NCI-H82 treated with DMSO at 0.1 percent for 48 hours (cell line): ENCODE results near the gene DSCAML1.

ENCODE experiments used
- DNase-seq: peaks from one replicate; lab custom pipeline; 2025; ENCODE audit not compliant: unreplicated experiment; lab: John Stamatoyannopoulos, UW

Gene DSCAML1

DNA sequence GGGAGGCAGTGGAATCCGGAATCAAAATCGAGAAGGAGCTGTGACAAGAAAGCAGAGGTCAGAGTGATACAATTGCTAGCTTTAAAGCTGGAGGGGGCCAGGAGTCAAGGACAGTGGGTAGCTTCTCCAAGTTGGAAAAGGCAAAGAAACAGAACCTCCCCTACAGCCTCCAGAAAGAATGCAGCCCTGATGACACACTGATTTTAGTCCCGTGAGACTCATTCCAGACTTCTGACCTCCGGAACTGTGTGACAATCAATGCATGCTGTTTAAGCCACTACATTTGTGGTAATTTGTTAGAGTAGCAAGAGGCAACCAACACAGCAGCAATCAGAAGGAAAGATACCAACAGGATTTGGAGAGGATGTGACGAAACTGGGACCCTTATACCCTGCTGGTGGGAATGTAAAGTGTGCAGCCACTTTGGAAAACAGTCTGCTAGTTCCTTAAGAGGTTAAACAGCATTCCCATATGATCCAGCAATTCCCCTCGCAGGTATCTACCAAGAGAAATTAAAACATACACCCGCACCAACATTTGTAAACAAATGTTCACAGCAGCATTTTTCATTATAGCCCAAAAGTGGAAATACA is 66.7 kb downstream of the DSCAML1 start:
- DNase-seq, result no peak

DNA sequence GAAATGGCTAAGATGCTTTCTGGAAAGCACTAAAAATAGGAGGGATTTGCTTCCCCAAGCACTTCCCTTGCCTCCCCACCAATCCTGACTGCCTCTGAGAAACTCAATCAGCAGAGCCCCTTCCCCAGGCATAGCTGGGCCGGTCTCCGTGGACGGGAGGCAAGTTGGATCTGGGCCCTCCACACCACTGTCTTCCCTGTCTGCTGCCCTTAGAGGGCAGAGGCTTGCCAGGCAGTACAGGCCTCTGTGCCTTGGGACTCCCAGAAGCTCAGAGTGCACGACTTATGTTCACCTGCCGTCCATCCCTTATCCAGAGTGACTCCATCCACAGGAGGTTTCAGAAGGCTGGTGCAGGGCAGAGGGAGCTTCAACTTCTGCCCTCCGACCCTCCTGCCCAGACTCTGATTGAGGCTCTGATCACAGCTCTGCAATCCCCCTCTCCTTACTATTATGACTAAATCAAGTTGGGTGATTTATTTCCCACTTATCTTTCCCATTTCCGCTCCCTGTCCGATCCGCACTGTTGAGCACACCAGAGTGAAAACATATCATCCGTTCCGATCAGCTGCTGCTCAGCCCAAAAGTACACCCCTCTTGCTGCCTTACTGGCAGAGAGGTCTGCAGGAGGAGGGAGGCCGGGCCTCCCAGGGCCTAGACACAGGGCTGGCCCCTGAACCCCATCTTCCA is 71.8 kb downstream of the DSCAML1 start:
- no peak for DNase-seq

DNA sequence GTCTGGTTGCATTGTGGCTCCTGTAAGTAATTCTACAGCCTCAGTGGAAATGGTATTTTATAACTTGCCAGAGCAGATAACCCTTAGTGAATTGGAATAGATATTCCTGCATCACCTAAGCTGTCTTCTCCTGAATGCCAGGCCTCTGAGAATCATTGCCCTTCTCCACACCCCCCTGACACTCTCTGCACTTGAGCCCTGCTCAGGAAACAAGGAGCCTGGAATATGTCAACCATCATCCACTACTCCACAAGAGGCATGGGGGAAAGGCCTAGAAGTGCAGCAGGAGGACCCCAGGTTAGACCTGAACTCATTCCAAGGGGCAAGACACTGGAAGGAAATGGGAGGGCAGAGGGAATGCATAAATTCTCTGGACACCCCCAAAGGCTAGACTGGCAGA is 72.4 kb downstream of the DSCAML1 start:
- no peak for DNase-seq

DNA sequence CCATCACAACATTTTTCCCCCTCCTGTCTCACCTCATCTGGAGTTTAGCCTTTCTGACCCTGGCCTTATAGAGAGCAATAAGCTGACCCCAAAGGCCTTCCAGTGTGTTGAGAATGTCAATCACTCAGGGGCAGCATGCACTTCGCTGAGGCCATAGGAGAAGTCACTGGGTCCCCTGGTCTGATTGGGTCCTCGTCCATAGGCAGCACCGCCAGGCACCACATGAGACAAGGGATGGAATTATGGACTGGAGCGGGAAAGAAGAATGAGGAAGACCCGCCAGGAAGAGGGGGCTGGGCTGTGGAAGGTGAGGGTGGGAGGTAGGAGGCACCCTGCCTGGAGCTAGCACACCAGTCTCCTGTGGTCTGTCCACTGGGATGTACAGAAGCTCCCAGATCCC is 72.9 kb downstream of the DSCAML1 start:
- DNase-seq, result no peak

DNA sequence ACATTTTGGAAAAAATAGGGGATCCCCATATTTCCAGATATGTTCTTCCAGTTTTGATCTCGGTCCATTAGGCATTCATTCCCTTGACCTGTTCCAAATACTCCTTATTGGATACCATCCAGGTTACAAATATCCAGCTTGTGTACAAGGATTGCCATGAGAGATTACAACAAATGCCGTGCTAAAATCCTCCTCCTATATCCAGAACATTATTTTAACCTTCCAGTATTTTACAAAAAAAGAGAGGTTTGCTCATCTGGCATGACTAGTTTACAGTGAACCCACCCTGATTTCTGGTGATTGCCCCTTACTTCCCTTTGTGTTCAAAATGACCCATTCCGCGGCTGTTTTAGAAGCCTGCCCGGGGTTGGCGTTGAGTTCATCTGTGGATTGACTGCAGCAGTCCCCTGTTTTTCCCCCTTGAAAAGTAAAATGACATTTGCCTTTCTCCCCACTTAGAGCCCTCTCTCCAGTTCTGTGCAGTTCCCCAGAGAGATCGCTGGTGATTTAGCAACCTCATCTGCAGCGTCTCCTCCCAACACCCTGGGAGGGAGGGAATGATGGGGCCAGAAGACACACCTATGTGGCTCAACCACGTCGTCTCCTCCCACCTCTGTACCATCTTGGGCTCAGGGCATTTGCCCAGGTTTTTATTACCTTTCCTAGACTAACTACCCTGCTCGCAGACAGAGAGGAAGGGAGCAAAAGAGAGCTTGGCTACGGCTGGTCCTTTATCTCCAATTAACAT is 73.6 kb downstream of the DSCAML1 start:
- DNase-seq, result no peak

DNA sequence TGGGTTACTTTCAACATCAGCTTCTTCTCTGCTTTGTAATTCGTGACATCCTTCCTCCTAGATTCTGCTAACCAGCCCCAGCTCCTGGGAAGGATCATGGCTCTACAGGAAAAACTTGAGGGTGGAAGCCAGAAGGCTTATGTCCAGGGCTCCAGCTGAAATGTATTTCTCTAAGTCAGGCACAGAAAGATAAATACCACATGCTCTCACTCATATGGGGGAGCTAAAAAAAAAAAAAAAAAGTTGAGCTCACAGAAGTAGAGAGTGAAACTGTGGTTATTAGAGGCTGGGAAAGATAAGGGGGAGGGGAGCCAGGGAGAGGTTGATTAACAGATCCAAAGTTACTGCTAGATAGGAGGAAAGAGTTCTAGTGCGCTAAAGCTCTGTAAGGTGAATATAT is 74.9 kb downstream of the DSCAML1 start:
- DNase-seq, result no peak

DNA sequence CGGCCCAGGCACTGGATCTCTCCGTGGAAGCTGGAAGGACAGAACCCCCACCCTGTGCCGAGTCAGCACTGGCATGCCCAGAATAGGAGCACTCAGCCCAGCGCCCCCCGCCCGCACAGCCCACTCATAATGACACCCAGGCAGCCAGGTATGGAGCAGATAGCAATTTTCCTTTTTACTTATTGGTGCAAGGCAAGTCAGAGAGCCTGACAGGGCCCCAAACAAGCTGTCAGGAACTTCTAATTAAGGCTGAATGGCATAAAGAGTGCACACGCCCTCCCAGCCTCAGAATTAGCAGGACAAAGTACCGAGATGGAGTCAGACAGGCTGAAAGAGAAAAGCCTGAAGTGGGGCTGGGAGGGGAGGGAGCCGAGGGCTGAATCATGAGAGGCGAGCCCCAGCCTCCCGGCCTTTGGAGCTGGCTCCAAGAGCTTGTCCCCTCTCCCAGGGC is 76.9 kb downstream of the DSCAML1 start:
- DNase-seq, result no peak

DNA sequence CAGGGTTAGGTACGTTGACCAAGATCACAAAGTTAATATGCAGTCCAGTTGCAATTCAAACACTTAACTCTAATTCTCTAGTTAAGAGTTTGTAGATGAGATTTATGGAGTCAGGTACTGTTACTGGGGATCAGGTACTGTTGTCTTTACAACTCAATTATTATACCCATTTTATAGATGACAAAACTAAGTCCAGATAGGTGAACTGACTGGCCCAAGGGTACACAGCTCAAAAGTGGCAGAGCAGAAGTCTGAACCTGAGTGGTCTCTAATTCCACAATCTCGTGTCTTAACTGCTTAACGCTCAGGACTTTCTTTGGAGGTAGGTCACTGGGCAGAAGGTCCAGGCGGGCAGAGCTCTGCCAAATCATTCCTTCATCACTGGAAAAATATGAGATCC is 77.5 kb downstream of the DSCAML1 start:
- DNase-seq, result no peak

DNA sequence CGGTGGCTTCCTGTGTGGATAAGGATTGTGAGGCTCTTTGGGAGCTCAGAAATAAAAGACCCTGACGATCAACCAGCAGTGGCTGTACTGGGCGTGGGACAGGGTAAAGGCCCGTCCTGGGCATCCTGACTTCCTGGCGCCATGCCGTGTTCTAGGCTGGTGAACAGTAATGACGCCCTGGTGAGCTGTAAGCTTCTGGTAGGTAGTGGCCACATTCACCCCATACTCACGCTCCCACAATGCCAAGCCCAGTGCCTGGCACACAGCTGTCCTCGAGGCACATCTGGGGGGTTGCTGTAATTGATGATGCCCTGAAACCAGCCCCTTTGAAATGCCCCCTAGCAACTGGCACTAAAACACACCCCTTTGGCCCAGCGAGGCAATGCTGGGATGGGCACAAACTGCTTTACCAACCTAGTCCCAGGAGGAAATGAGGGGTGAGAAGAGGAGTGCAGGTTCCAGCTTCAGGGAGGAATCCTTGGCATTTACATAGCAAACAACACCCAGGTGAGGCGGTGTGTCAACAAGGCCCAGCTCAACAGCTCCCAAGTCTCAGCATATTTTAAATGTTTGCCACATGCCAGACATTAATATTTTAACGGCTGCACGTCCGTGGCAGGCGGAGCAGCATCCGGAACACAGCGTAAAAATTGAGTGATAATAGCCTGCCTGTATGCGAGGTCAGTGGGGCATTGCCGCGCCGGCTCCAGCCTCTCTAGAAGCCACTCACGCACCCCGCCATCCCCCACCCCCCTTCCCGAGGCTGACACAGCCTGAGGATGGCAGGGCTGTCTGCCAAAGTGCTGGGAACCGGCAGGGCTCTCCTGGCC is 79.3 kb downstream of the DSCAML1 start:
- no peak for DNase-seq

DNA sequence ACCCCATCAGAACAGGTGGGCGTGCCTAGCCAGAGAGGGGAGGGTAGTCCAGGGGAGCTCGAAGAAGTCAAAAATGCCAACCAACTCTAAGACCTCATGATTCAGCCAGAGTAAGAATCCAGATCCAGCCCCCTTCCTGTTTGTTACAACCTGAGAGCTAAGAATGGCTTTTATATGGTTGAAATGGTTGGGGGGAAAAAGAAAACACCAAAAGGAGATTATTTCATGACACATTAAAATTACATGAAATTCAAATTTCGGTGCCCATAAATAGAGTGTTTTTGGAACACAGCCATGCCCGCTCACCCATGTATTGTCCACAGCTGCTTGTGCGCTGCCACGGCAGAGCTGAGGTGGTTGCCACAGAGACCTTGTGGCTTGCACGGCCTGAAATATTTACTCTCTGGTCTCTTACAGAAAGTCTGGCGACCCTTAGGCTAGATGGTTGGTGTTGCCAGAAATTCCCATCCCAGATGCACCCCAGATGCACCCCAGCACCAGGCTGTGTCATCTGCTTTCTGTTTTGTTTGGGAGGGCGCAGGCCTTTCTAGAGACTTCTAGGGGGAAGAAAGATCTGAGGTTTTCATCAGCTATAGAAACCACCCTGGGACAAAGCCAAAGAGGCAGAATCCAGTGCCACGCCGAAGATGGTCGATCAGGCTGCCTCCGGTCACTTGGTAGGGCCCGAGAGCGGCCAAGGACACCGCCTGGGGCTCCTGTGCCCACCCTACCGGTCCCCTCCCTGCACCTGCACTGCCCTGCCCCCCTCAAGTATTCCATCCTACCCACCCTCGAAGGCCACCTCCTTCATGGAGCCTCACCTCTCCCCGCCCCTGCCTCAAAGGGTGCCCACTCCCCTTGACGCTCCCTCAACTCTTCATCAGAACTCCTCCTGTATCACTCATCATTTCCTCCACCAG is 80.2 kb downstream of the DSCAML1 start:
- DNase-seq, result no peak

DNA sequence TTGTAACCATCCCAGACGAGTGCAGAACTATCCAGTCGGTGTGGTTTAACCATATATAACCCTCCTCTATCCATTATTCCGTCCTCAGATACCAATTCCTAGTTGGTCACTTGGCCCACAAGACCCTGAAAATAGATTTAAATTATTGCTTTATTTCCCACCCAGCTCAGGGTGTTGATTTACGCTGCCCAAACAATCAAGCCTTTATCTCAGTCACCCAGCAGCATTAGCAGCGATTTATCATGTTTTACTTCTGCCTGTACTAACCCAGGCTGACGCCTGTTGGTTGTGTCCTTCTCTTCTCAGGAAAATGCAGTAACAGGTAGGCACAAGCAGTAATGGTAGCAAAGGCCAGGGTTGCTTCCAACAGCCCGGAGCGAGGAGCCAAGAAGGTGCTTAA is 81.2 kb downstream of the DSCAML1 start:
- DNase-seq, result no peak

DNA sequence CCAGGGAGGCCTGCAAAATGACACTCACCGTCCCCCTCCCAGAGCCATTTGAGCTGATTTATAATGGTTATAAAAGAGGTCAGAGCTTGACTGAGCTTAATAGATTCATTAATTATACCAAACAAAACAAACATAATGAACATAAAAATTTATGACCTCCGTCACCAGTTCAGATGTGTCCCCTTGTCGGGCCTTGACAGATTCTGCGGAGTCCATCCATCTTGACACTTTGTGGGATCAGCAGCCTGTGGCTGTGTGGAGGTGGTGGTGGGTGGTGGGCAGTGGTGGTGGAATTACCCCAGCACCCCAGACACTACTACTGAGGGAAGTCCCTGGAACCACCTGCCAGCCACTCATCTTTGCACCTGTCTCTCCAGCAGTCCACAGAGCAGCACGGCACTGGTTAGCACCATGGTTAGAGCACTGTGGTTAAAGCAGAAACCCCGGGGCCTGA is 83.5 kb downstream of the DSCAML1 start:
- no peak for DNase-seq

DNA sequence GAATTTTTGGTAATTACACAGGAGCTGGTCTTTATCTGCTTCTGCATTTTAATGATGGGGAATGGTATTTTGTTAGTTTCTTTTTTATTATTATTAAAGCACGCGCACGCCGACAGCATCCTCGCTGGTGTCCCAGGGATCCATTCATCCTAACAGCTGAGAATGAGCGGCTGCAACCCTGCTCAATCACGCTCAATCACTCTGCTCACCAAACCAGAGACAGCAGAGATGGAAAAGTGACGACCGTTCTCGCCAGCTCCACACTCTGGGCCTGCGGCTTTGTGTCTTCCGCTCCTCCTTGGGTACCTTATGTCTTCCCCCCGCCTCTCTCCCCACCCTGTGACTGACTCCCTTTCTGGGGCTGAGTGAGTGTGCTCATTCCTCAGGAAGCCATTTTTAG is 84.5 kb downstream of the DSCAML1 start:
- DNase-seq, result no peak

DNA sequence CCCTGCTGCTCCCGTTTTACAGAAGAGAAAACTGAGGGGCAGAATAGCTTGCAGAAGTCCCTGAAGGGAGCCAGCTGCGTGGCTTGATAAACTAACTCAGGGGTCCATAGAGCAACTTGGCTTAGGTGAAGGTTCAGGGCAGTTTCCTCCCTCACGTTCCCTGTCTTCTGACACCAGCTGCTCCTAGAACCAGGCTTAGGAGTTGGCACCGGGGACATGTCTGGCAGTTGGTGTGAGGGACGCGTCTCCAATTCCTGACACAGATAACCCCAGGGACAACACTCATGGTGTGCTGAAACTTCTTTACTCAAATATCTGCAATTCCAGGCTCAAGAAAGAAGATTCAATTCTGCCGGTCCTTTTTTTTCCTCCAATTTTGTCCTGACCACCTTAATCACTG is 85.7 kb downstream of the DSCAML1 start:
- no peak for DNase-seq

DNA sequence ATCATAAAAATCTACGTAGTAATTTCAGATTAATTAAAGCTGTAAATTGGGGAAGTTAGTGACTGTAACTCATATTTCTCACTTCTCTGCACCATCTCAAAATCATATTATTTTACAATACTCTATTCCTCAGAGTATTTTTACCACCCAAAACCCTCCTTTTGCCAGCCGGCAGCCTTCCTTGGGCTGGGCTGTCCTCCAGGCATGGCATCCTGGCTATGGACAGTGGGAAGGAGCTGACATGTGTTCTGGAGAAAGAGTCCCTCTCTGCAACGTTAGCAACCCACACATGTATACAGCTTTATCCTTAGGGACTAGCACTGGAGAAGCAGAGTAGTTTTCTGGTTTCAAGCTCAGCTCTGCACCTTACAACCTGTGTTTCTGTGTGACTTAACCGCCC is 86.8 kb downstream of the DSCAML1 start:
- no peak for DNase-seq

DNA sequence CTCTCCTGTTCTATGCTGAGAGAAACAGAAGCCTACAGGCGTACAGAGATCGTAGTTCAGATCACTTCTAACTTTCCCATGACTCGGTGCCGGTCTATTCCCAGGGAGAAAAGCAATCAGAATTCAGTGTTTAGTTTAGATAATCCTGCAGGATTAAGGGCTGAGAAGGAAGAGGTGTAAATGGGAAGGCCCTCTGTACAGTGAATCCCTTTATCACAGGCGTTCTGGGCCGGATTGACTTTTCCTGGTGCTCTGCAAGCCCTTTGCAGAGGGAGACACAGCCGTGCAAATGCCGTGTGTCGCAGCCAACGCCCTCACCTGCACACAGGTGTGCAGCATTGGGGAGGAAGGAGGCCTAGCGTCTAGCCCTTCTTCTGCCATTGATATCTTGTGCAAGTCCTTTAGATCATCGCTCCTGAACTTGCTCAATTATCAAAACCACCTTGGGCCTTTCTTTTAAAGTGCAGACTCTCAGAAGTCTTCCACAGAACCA is 90.6 kb downstream of the DSCAML1 start:
- DNase-seq, result peak; percentile 70

DNA sequence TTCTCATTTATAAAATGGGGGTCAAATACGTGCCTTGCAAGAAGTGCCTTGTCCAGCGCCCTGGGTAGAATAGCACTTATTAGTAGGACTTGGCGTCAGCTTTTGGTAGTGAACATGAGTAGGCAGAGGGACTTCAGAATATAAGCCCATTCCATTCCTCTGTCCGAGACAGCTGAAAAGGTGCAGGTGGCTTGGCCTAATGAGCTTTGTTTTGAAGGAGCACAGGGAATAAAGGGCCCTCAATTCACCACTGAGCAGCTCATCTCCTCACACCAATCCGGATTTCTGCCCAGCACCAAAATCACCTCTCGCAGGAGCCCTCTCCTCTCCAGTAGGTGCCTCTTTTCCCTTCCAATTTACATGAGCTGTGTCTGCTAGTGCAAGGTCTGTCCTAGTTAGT is 91.2 kb downstream of the DSCAML1 start:
- DNase-seq, result peak; percentile 36

DNA sequence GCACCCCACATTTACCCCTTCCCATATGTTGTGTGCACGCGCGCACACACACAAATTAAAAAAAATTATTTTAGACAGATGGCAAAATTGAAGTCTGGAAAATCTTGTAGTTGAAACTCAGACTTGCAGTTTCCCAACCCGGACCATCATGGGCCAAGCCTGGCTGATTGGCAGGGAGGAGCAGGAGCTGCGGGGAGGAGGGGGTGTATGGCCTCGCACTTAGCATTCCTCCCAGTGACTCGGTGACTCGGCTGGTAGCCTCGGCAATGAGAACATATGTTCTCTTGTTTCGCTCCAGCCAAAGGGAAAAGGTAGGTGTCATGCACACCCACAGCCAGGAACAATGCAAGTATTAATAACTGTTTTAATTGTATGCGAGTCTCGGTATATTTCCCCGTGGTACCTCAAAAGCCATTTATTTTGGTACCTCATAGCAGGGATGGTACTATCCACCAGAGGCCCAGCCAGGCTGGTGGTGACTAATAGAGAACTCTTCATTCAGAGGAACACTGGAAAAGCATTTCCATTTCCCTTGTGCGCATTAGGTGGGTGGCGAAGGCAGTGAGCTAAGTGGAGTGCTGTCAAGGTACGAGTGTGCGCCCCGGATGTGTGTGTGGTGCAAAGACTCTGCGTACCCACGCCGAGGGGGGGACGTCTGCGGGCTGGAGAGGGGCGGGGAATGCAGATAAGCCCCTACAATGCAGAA is 92.5 kb downstream of the DSCAML1 start:
- no peak for DNase-seq

DNA sequence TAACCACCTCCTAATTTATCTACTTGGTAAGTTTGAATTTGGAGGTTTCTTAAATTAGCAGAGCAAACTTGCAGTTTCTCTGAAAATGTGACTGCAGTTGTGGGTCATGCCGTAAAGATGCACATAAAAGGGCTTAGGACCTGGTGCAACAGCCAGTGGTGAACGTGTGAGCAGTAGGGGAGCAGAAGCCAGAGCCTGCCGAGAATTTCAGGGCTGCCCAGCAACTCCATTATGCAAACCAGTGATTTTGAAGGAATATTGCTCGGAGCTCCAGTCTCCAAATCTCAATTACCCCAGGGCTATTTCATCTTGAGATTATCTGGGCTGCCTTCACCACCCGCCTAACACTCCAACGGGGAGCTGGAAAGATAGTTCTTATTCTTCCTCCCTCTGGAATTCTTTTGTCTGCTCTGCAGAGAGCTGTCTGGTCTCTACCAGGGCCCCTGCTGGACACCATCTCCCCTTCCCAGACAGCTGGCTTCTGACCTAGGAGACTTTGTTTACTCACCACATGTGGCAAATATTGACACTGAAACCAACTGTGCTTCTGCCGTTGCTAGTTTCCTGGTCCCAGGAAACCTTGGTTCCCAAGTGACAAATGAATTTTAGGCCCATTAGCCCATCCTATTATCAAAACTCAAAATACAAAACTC is 93.9 kb downstream of the DSCAML1 start:
- DNase-seq, result no peak
